Measurements from ENCODE around the gene B3GNT5.

The B3GNT5 gene

DNA sequence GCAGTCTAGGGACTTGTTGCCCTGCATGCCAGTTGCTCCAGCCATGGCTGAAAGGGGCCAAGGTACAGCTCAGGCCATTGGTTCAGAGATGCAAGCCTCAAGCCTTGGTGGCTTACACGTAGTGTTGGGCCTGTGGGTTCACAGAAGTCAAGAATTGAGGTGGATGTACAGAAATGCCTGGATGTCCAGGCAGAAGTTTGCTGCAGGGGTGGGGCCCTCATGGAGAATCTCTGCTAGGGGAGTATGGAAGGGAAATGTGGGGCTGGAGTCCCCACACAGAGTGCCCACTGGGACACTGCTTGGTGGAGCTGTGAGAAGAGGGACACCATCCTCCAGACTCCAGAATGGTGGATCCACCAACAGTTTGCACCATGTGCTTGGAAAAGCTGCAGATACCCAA lies 10.6 kb upstream of the B3GNT5 start:
- no peaks in the 10 kb centered on the region for H3K9me3 ChIP-seq
- H3K4me3 ChIP-seq (ENCODE audit: low read depth, low read length) = no peak overlapping the region
- no peaks in the 10 kb centered on the region for H3K36me3 ChIP-seq
- TF ChIP-seq, protein P1, sequence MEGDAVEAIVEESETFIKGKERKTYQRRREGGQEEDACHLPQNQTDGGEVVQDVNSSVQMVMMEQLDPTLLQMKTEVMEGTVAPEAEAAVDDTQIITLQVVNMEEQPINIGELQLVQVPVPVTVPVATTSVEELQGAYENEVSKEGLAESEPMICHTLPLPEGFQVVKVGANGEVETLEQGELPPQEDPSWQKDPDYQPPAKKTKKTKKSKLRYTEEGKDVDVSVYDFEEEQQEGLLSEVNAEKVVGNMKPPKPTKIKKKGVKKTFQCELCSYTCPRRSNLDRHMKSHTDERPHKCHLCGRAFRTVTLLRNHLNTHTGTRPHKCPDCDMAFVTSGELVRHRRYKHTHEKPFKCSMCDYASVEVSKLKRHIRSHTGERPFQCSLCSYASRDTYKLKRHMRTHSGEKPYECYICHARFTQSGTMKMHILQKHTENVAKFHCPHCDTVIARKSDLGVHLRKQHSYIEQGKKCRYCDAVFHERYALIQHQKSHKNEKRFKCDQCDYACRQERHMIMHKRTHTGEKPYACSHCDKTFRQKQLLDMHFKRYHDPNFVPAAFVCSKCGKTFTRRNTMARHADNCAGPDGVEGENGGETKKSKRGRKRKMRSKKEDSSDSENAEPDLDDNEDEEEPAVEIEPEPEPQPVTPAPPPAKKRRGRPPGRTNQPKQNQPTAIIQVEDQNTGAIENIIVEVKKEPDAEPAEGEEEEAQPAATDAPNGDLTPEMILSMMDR (IDR thresholded peaks at IDR 0.05; ENCODE audit: low read depth, low read length) = no peak
- H3K27me3 ChIP-seq = no peaks in the 10 kb centered on the region
- no peak for DNase-seq
- no peaks in the 10 kb centered on the region for H3K4me1 ChIP-seq

DNA sequence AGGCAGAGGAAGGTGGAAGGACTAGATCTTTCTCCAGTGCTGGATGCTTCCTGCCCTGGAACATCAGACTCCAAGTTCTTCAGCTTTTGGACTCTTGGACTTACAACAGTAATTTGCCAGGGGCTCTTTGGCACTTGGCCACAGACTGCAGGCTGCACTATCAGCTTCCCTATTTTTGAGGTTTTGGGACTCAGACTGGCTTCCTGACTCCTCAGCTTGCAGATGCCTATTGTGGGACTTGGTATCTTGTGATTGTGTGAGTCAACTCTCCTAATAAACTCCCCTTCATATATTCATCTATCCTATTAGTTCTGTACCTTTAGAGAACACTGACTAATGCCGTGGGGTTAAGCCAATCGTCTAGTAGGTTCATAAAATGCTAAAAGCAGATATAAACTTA lies 8.8 kb upstream of the B3GNT5 start:
- Histone ChIP-seq H3K36me3 (no peaks in the 10 kb centered on the region), H3K4me1 (no peaks in the 10 kb centered on the region), H3K9me3 (no peaks in the 10 kb centered on the region), H3K4me3 (ENCODE audit: low read depth, low read length) (no peak overlapping the region), H3K27me3 (no peaks in the 10 kb centered on the region)
- TF ChIP-seq, protein P1 (IDR thresholded peaks at IDR 0.05; ENCODE audit: low read depth, low read length) = no peak
- DNase-seq = no peak

DNA sequence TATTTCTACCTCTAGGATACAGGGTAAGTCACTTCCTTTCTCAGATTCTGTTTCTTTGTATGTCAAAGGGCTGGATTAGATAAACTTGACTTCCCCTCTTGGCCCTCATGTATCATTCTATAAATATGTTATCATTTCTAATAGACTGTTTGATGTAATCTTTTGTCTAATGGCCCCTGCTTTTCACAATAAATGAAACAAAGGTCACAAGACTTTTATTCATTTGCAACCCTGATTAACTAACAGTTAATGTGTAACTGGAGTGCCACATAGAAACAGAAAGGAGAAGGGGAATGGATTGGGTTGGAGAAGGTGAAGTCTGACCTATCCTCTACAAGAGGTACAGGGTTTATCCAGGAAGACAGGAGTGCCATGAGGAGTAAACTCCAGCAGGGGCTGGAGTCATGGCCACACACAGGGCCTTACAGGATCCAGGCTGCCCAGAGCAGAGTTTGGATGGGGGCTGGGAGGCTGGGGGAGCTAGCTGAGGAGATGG lies 8.0 kb upstream of the B3GNT5 start:
- TF ChIP-seq, protein P1 (IDR thresholded peaks at IDR 0.05; ENCODE audit: low read depth, low read length) = no peak
- no peak for DNase-seq
- H3K36me3 ChIP-seq = no peaks in the 10 kb centered on the region
- H3K27me3 ChIP-seq = no peaks in the 10 kb centered on the region
- no peaks in the 10 kb centered on the region for H3K9me3 ChIP-seq
- H3K4me1 ChIP-seq = no peaks in the 10 kb centered on the region
- H3K4me3 ChIP-seq (ENCODE audit: low read depth, low read length) = no peak overlapping the region

- no peaks in the 10 kb centered on the region for H3K36me3 ChIP-seq
- TF ChIP-seq, protein P1 (IDR thresholded peaks at IDR 0.05; ENCODE audit: low read depth, low read length) = no peak
- no peaks in the 10 kb centered on the region for H3K4me1 ChIP-seq
- H3K9me3 ChIP-seq = no peaks in the 10 kb centered on the region
- no peak for DNase-seq
- H3K27me3 ChIP-seq = peaks cover 5% of the 10 kb centered on the region; the same call in 1 of the 2 replicates
- H3K4me3 ChIP-seq (ENCODE audit: low read depth, low read length) = no peak overlapping the region
Observed at GRCh38 chr3:183247011-183247589, 6.0 kb upstream of the B3GNT5 start.

GRCh38 chr3:183249006-183249718 lies 3.9 kb upstream of the B3GNT5 start:
- no peak for DNase-seq
- Histone ChIP-seq H3K4me1 (no peaks in the 10 kb centered on the region), H3K27me3 (peaks cover 26% of the 10 kb centered on the region), H3K9me3 (no peaks in the 10 kb centered on the region), H3K4me3 (ENCODE audit: low read depth, low read length) (no peak overlapping the region), H3K36me3 (no peaks in the 10 kb centered on the region)
- TF ChIP-seq, protein P1 (IDR thresholded peaks at IDR 0.05; ENCODE audit: low read depth, low read length) = no peak
